Measurements from ENCODE around the gene ADSS2. TPM values are rescaled to one million over a fixed set of nuclear protein-coding genes. Genes with fewer than 3 reads are reported as not detected.

Gene ADSS2
- total RNA-seq, 1 experiment from 2014 or later: 46.2 TPM

DNA sequence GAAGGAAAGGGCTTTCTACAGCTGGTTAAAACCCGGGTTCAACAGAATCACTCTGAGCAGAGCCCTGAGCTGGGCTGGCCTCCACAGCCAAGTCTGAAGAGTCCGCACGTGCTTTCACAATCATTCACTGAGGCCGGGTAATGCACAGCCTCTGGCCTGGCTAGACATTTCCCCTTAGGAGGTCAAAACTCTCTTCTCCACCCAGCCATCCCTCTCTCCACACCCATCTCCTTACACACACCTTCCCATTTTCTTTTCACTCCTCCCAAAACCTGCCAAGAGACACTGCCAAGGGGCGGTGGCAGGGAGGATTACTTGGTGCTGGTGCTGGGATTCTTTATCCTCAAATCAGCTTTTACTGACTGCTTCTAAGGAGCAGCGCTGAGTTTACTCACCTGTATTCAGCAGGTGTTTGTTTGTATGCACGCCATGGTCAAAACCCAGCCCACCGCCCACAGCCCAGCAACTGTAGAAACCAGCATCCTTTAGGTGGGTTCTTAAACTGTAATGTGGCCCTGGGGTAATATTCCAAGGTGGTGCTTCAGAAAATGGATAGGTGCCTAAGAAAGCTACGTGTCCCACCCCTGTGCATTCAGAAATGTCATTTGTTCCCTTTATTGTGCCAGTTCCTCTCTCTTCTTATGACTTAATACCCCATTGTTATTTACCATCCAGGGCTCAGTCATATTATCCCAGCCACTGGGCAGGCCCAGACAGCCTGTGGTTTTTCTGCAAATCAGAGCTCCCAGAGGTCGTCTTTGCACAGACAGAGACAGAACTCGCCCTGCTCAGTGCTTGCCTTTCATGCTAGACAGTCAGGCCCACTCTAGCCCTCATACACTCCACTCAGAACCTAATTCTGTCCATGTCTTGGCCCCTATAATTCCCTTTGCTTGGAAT is 80.2 kb downstream of the ADSS2 start (continued):
- TF ChIP-seq EGR1 (IDR thresholded peaks at IDR 0.05; ENCODE audit: low read depth) (no peak), CTCF (IDR thresholded peaks at IDR 0.05 in 2 of 3, conservative IDR thresholded peaks at IDR 0.05 in 1 of 3; ENCODE audit: borderline replicate concordance in 1 of 3, insufficient read depth in 1 of 3, low read depth in 2 of 3, low read length in 2 of 3) (no peak), EZH2 (IDR thresholded peaks at IDR 0.05) (no peak), SIN3A (IDR thresholded peaks at IDR 0.05; ENCODE audit: low read depth) (no peak), CBX3 (IDR thresholded peaks at IDR 0.05; ENCODE audit: low read depth) (no peak)

GRCh38 chr1:244370060-244370637 is 81.6 kb downstream of the ADSS2 start:
- H3K4me3 ChIP-seq (replicated peaks in 1 of 2; ENCODE audit: low read depth in 1 of 2, low read length in 2 of 2): no peak overlapping the region
- no peaks in the 10 kb centered on the region for H3K9me2 ChIP-seq (ENCODE audit: insufficient read depth)
- DNase-seq (ENCODE audit: low read depth, low spot score) (no peak), ATAC-seq (no peak)
- H3K27ac ChIP-seq (ENCODE audit: low read depth, low read length): no peak overlapping the region
- H3K9me3 ChIP-seq (ENCODE audit: control insufficient read depth in 1 of 2, insufficient read depth in 1 of 2, low read depth in 1 of 2, low read length in 2 of 2): no peaks in the 10 kb centered on the region
- BruUV-seq (replicated peaks): no TSS peak
- TF ChIP-seq, protein P1, sequence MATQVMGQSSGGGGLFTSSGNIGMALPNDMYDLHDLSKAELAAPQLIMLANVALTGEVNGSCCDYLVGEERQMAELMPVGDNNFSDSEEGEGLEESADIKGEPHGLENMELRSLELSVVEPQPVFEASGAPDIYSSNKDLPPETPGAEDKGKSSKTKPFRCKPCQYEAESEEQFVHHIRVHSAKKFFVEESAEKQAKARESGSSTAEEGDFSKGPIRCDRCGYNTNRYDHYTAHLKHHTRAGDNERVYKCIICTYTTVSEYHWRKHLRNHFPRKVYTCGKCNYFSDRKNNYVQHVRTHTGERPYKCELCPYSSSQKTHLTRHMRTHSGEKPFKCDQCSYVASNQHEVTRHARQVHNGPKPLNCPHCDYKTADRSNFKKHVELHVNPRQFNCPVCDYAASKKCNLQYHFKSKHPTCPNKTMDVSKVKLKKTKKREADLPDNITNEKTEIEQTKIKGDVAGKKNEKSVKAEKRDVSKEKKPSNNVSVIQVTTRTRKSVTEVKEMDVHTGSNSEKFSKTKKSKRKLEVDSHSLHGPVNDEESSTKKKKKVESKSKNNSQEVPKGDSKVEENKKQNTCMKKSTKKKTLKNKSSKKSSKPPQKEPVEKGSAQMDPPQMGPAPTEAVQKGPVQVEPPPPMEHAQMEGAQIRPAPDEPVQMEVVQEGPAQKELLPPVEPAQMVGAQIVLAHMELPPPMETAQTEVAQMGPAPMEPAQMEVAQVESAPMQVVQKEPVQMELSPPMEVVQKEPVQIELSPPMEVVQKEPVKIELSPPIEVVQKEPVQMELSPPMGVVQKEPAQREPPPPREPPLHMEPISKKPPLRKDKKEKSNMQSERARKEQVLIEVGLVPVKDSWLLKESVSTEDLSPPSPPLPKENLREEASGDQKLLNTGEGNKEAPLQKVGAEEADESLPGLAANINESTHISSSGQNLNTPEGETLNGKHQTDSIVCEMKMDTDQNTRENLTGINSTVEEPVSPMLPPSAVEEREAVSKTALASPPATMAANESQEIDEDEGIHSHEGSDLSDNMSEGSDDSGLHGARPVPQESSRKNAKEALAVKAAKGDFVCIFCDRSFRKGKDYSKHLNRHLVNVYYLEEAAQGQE (IDR thresholded peaks at IDR 0.05; ENCODE audit: low read depth): no peak
- TF ChIP-seq EZH2 (IDR thresholded peaks at IDR 0.05) (no peak), ZNF274 (IDR thresholded peaks at IDR 0.05; ENCODE audit: low read depth, low read length) (no peak), CBX3 (IDR thresholded peaks at IDR 0.05; ENCODE audit: low read depth) (no peak), EZH2phosphoT487 (IDR thresholded peaks at IDR 0.05; ENCODE audit: borderline replicate concordance) (no peak)
- TF ChIP-seq, protein P2, sequence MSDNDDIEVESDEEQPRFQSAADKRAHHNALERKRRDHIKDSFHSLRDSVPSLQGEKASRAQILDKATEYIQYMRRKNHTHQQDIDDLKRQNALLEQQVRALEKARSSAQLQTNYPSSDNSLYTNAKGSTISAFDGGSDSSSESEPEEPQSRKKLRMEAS (IDR thresholded peaks at IDR 0.05): no peak
- H2AFZ ChIP-seq (ENCODE audit: low read depth, low read length, poor library complexity, severe bottlenecking): no peak overlapping the region
- no peaks in the 10 kb centered on the region for H4K20me1 ChIP-seq (ENCODE audit: insufficient read depth)
- no peaks in the 10 kb centered on the region for H3K79me2 ChIP-seq (ENCODE audit: insufficient read depth, low read length)
- H3K4me1 ChIP-seq (ENCODE audit: control insufficient read depth in 1 of 2, insufficient read depth in 2 of 2, low read length in 2 of 2): no peaks in the 10 kb centered on the region
- H3K27me3 ChIP-seq (ENCODE audit: insufficient read depth, low read length): no peaks in the 10 kb centered on the region
- H3K4me2 ChIP-seq (ENCODE audit: low read length): no peak overlapping the region
- ChIA-PET POLR2A (no interaction called here), CTCF (no interaction called here), RAD21 (ENCODE audit: low non-redundant PET in 1 of 2, low total read pairs in 2 of 2, uncharacterized antibody in 2 of 2, unreplicated experiment in 2 of 2) (no interaction called here)
- H3K9ac ChIP-seq (ENCODE audit: low read length): no peak overlapping the region
- intact Hi-C loops (cut with micrococcal nuclease): no loop called here
- no peaks in the 10 kb centered on the region for H3K36me3 ChIP-seq (ENCODE audit: control insufficient read depth in 1 of 2, insufficient read depth in 2 of 2, low read length in 2 of 2)

Data from HCT116 (cell line).